Measurements from ENCODE around the gene SLF2.

Gene SLF2

DNA sequence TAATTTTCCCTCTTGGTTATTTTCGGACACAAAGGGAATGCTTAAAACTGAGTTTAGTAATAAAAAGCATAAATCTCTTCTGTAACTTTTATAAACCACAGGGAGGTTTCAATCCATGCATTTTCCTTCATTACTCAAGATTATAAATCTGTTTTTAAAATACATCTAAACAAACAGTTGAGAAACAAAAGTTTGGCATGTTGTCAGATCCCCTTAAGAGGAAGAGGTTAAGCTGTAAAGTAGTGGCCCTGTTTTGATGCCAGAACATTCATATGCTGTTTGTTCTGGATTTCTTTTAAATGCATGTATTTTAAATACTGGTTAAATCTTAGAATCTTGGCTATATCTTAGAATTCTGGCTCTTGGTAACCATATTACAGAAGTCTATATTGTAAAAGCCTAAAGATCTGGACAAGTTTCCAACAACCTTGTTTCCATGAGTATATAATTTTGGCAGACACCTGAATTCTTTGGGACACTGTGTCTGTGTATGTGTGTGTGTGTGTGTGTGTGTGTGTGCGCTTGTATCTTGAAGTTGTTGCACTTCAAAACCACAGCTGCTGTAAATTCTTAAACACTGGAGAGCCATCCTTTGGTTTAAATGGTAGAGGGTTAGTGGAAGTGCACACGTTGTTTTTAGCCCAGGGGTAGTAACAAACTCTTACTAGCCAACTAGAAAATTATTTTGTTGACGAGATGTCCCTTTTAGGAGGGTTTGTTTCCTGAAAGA lies 49.8 kb downstream of the SLF2 start:
- no peak for DNase-seq (ENCODE audit: extremely low read depth, low read depth)
- TF ChIP-seq, protein P1, sequence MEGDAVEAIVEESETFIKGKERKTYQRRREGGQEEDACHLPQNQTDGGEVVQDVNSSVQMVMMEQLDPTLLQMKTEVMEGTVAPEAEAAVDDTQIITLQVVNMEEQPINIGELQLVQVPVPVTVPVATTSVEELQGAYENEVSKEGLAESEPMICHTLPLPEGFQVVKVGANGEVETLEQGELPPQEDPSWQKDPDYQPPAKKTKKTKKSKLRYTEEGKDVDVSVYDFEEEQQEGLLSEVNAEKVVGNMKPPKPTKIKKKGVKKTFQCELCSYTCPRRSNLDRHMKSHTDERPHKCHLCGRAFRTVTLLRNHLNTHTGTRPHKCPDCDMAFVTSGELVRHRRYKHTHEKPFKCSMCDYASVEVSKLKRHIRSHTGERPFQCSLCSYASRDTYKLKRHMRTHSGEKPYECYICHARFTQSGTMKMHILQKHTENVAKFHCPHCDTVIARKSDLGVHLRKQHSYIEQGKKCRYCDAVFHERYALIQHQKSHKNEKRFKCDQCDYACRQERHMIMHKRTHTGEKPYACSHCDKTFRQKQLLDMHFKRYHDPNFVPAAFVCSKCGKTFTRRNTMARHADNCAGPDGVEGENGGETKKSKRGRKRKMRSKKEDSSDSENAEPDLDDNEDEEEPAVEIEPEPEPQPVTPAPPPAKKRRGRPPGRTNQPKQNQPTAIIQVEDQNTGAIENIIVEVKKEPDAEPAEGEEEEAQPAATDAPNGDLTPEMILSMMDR (IDR thresholded peaks at IDR 0.05; ENCODE audit: low read depth, low read length), result no peak

GRCh38 chr10:100963826-100964225 lies 51.1 kb downstream of the SLF2 start:
- TF ChIP-seq, protein P1 (IDR thresholded peaks at IDR 0.05; ENCODE audit: low read depth, low read length), result no peak
- DNase-seq (ENCODE audit: extremely low read depth, low read depth), result no peak

DNA sequence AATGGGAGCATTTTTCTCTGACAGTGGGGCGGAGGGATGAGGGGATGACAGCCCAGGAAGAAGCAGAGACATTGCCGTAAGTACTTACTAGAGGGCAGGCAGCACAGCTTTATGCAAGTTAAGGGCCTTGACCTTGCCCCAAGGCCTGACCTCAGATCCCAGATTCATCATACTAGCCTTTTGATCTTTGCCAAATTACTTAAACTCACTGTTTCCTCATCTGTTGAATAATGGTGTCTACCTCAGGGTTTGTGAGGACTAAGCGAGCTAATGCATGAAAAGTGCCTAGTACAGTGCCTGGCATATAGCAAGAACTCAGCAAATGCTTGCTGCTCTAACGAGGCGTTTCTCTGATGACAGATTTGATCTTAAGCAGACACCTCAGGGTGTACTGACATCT lies 53.1 kb downstream of the SLF2 start:
- no peak for DNase-seq (ENCODE audit: extremely low read depth, low read depth)
- TF ChIP-seq, protein P1 (IDR thresholded peaks at IDR 0.05; ENCODE audit: low read depth, low read length), result no peak

GRCh38 chr10:100966887-100967286 lies 54.1 kb downstream of the SLF2 start:
- TF ChIP-seq, protein P1 (IDR thresholded peaks at IDR 0.05; ENCODE audit: low read depth, low read length), result no peak
- no peak for DNase-seq (ENCODE audit: extremely low read depth, low read depth)

DNA sequence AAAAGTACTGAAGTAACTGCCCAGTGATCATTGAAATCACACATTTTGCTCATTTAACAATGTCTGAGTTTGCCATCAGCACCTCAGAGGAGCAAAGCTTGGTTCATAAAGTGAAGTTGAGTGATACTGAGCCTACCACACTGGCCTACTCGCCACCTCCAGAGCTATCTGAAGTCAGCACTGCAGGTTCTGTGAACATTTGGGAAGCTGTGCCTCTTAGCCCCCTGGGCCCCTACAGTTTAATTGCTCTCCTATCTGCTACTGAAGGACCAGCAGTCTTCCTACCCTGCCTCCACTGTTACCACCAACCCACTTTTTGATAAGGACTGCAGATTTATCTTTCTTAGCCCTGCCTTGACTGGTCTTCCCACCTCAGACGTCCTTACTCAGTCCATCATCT lies 54.6 kb downstream of the SLF2 start:
- no peak for DNase-seq (ENCODE audit: extremely low read depth, low read depth)
- TF ChIP-seq, protein P1 (IDR thresholded peaks at IDR 0.05; ENCODE audit: low read depth, low read length), result no peak

- TF ChIP-seq, protein P1 (IDR thresholded peaks at IDR 0.05; ENCODE audit: low read depth, low read length), result no peak
- no peak for DNase-seq (ENCODE audit: extremely low read depth, low read depth)
Measured at GRCh38 chr10:100968062-100968736, 55.4 kb downstream of the SLF2 start.

GRCh38 chr10:100968863-100969186 lies 56.1 kb downstream of the SLF2 start:
- TF ChIP-seq, protein P1 (IDR thresholded peaks at IDR 0.05; ENCODE audit: low read depth, low read length), result no peak
- no peak for DNase-seq (ENCODE audit: extremely low read depth, low read depth)

All from AG09319 (cell line).